Activated CD4-positive, alpha-beta T cell treated with anti-CD3 and anti-CD28 coated beads, Interleukin-2, amount 50 U/mL, for 48 hours (primary cell): Measurements from ENCODE around the gene SGCD.
"Not testable (repeated sequence)": the region's sequence is repeated elsewhere in the genome, so short reads cannot be mapped to it uniquely, and the experiment has no call there.

ENCODE experiments used
- DNase-seq, 2 experiments: peaks; one replicate each; pipeline ENCODE4 v3.0.0-alpha.2; 2020

Gene SGCD

DNA sequence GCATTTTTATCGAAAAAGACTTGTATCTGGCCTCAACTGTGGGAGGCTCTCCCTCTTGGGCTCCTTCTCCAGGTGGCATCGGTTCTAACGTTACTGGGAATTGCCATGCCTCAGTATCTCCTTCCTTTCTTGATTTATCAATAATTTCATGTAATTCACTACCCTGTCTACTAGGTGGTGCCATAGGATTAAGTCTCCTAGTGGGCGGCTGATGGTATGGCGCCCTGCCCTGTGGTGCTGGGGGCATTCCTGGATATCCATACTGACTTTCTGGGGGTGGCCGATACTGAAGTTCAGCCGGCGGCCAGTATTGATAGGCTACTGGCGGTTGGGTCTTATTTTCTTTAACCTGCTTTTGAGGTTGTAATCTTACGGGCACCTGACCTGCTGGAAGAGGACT, 337.9 kb downstream of the SGCD start:
- peak in 1 of 2 experiments; percentile 7 for DNase-seq

DNA sequence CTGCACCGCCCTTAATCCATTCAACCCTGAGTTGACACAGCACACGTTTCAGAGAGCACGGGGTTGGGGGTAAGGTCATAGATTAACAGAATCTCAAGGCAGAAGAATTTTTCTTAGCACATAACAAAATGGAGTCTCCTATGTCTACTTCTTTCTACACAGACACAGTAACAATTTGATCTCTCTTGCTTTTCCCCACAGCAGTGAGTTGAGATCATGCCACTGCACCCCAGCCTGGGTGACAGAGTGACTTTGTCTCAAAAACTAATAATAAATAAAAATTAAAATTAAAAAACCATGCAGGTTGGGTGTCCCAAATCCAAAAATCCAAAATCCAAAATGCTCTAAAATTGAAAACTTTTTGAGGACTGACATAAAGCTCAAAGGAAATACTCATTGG, 339.7 kb downstream of the SGCD start:
- not testable (repeated sequence) for DNase-seq

- DNase-seq, result no peak
Measured at GRCh38 chr5:156667616-156668015, 340.7 kb downstream of the SGCD start.

DNA sequence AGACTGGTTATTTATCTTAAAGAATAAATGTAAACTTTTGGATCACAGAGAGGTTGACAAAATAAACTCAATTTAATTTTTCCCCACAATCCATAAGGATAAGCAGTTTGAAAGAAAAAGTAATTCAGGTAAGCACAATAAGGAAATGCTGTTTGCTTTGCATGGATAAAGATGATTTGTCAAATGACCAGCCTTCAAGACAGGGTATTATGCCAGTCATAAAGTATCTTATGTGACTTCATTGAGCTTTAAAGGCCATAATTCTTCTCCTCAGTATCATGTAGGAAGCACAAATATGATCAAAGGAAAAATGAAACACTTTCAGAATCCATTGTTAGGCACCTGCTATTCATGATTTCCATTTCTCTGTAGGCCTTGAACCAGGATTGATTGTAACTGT, 342.5 kb downstream of the SGCD start:
- DNase-seq, result no peak

DNA sequence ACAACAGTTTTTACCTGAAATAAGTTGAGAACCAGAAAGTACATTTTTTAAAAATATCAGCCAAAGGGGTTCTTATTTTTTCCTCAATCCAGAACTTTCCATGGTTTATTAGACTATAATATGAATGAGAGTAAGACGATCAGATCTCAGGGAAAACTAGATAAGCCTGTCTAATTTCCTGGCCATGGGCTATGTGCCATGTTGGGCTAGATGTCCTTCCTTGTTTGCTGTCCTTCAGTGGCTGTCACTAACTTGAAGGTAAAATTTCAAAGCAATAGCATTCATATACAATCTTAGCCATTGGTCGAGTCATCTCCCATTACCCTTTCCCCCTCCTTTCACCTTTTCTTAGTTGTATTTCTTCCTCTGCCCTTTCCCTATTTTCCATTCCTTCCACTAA, 343.7 kb downstream of the SGCD start:
- no peak for DNase-seq

GRCh38 chr5:156675395-156675794, 348.4 kb downstream of the SGCD start:
- no peak for DNase-seq

- no peak for DNase-seq
Measured at GRCh38 chr5:156677963-156678362, 351.0 kb downstream of the SGCD start.

DNA sequence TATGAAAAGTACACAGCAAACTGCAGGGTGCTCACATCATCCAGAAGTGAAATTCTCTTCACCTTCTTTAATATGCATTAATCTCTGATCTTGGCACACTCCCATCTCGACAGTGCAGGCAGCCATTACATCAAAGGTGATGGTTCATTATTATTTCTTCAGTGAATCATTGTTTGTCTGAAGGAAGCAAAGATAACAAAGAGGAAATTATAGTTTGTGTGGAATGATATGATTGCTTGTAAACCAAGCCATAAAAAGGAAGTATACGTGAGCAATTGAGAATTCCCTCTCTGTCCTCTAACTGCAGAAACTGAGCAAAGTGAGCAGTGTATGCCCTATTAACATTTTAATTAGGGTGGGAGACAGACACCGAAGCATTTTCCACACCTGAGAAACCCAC, 351.5 kb downstream of the SGCD start:
- DNase-seq, result no peak

DNA sequence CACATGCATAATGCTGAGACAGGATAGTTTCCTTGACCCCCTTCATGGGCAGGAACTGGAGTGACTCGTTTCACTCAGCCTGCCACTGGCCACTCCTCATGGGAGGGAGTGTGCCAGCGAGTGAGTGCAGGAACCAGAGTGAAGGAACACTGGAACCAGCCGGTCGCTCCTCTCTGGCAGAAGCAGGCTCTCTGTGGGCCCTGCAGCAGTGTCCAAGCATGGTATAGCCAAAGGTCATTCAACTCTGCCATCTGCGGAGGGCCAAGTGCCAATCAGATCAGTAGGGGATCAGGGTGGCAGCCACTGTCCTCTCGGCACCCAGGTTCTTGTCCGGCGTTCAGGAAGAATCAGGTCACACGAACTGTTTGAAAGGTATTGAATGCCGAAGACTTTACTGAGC, 353.9 kb downstream of the SGCD start:
- DNase-seq, result no peak

- no peak for DNase-seq
Measured at GRCh38 chr5:156681265-156681664, 354.3 kb downstream of the SGCD start.

DNA sequence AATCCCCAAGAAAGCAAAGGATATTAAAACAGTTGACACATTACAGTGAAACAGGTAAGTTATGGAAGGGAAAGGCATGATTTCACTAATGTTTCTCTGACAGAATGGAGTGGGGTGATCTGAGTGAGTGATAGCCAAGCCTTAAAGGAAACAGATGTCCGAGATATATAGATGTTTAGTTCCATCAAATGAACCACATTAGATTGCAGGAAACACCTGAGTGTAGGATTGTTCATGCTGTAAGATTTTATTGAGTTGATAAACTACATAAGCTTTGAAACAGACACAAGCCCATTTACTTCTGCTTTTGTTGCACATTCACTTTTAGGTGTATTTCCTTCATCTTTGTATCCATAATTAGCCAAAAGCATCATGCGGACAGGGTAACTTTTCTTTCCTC, 356.0 kb downstream of the SGCD start:
- DNase-seq, result no peak

DNA sequence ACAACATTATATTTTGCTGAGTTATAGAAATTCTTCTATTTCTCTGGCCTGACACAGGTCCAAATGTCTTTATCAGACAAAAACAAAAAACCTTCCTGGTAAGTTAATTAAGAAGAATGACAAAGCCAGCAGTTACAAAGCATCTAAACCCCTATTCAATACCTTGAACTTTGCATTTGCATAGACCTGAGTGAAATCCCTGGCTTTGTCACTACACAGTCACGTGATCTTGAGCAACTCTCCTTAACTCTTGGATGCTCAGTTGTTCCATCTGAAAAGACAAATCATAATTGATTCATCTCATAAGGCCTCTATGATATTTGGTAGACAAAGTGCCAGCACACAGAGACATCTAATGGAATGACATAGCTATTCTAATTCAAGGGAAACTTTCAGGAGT, 356.5 kb downstream of the SGCD start:
- DNase-seq, result no peak

GRCh38 chr5:156684216-156684615, 357.3 kb downstream of the SGCD start:
- DNase-seq, result no peak

DNA sequence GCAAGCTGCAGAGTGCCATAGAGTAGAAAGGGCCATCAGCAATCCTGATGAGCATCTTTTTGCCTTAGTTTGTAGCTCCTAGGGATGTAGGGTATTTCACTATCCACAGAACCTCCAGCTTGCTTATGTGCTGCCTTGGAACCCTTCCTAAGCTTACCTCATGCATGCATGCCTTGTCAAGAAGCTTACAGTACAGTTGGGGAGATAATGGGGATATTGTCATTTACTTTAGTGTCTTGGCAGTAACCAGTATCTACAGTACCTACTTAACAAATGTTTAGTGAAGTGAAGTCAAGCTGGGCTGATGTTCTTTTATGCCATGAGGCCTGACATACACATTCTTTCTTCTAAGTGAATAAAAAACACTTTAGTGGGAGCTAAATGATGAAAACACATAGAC, 358.5 kb downstream of the SGCD start:
- no peak for DNase-seq

GRCh38 chr5:156686380-156686779, 359.4 kb downstream of the SGCD start:
- DNase-seq, result no peak

DNA sequence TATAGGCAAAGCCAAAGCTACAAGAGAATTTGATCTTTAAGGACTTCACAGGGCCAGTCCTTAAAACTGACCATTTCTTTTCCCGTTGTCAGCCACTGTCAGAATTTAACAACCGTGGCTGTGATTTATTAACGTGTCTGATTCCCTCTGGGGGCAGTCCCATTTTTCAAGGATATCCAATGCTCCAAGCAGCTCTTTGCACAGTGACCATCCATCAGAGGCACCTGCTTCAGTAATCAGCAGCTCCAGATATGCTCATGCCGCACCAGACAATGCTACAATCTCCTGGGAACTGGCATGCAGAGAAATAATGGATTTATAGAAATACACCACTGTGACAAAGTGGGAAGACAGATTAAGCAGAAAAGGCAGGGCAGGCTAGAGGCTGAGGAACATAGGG, 359.8 kb downstream of the SGCD start:
- no peak for DNase-seq

DNA sequence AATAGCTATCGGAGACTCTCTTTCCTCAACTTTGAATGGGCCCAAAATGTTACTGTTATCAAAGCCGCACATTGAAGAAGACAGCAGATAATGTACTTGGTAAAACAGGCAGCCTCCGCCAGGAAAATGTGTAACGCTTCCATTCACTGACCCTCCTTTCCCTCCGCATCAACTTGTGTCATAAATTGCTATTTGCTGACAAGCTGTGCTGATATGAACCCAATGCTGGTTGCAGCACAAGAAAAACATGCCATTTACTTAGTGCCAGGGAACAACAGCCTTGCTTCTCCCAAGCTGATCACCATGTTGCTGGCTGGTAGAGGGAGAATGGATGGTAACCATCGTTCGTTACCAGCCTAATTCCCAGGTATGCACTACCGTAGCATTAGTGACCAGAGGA, 360.6 kb downstream of the SGCD start:
- DNase-seq, result no peak

GRCh38 chr5:156691572-156691971, 364.6 kb downstream of the SGCD start:
- DNase-seq, result no peak

- no peak for DNase-seq
Measured at GRCh38 chr5:156693113-156693512, 366.1 kb downstream of the SGCD start.

- DNase-seq, result no peak
Measured at GRCh38 chr5:156694598-156694997, 367.6 kb downstream of the SGCD start.

DNA sequence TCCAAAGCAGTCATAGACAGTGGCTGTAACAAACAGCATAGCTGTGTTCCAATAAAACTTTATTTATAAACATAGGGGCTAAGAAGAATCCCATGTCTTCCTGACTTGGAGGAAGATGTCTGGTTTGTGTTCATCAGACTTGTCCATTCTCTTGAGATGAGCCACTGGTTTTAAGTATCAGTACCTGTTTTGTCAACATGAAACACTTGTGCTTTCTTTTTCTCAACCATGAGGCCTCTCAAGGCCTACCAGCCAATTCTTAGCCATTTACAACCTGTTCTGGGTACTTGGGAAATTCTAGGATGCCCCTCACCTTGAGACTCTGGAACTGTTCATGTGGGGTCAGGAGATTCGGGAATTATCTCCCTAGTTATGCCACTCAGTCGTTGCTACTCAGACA, 368.8 kb downstream of the SGCD start:
- no peak for DNase-seq

DNA sequence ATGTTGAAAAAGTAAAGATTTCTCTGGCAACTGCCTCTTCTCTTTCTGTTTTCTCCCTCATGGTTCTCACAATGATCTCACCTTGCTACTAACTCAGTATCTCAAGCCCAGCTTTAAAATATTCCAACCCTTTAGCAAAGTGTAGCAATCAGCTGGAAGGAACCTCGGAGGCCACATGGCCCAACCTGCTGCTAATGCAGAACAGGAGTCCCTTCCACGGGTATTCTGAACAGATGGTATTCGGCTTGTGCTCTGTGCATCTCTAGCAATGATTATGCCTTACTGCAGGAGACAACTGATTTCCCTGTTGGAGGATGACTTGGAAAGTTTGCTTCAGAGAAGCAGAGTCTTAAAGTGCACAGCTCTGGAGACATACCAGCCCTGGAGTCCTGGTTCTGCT, 371.4 kb downstream of the SGCD start:
- DNase-seq, result no peak

GRCh38 chr5:156699147-156699546, 372.2 kb downstream of the SGCD start:
- no peak for DNase-seq

DNA sequence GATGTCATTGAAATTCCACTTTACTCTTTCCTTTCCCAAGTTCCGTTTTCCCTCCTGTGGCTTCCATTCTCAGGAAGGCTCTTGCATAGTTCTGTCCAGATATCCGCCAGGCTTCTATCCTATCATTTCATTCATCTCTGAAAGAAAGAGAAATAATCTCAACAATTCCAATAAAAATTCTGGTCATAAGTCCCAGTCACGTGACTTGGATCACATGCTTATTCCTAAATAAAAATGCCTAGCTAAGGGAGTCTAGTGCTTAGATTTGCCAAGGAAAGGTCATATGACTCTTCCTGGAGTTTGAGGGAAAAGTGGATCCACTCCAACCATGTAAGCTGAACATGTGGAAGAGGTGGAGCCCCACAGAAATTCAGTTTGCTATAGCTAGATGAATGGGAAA, 377.2 kb downstream of the SGCD start:
- no peak for DNase-seq

DNA sequence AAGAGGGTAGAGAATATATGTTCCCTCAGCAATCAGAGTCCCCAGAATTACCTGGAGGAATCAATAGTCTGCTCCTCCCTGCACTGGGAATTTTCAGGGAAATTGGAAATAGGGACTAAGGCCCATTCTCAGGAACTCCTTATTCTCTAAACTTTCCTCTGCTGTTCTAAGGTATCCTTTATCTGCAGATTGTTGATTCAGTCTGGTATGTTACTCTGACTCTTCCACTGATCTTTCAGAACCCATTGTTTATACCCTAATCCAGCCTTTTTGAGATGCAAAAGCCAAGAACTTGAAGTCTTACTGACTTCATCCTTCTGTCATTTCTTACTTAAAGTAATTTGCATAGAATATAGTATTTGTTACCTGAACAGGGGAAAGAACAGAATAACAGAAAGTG, 379.7 kb downstream of the SGCD start:
- DNase-seq, result no peak

GRCh38 chr5:156707750-156708149, 380.8 kb downstream of the SGCD start:
- DNase-seq, result no peak
